Measurements from ENCODE around the gene URB2.
A peak's percentile ranks its signal among the peaks of the same experiment; 100 is the strongest.

Gene URB2

DNA sequence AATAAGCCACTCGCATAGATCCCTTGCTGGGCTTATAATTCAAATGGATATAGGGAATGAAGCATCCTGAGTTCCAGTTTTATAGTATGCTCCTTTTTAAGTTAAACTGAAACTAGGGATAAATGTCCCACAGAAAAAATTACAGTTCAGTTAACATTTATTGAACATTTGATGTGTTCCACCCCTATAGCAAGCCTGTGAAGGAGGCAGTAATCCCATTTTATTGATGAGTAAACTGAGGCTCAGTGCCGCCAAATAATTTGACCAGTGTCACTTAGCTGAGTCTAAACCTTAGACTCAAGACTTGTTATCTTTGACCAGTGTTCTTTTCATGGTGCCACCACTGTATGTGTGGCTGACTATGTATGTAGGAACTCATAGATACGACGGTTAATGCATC lies 22.4 kb downstream of the URB2 start:
- no peak for DNase-seq

DNA sequence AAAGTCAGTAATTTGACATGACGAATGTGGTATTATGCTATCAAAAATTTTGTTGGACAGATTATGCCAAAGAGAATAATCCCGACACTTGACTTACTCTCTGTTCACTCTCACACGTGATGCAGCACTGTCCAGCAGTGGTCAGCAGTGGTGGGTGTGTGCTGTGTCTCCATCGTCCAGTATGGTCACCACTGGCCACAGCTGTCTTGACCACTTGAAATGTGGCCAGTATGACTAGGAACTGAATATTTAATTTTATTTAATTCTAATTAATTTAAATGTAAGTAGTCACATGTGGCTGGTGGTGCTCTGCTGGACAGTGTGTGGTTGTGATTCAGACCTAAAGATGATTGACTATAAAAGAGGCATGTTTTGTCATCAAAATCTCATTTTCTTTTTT lies 24.0 kb downstream of the URB2 start:
- DNase-seq, result no peak

- no peak for DNase-seq
Measured at GRCh38 chr1:229651546-229651945, 25.5 kb downstream of the URB2 start.

GRCh38 chr1:229653420-229653819 lies 27.4 kb downstream of the URB2 start:
- no peak for DNase-seq

- no peak for DNase-seq
Measured at GRCh38 chr1:229655781-229656180, 29.7 kb downstream of the URB2 start.

DNA sequence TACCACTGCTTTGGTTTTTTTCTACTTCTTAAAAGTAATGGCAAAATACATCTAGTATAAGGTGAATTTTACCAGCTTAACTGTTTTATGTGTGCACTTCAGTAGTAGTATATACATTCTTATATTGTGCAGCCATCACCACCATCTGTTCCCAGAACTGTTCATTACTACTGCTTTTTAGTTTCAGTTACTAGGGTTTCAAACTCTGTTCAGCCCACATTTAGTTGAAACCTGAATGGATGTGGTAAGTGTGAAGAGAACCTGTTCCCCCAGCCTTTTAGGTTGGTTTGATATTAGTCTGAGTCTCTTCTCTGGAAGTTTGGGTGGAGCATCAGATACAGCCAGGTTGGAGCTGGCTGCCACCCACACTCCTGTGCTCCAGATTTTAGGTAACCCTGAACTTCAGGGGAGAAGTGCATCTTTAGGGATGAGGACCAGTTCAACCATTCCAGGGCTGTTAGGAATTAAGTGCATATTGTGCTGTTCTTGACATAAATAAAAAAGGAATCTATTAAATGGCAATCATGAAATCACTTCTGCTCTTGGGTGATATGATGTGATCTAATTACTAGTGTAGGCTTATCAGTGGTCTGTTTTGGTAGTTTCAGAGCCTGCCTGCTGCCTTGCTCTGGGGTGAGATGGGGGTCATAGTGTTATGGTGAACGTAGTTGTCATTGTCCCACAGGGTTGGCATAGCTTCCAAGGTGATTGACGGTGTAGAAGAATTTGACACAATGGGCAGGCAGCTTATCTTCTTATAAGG lies 32.1 kb downstream of the URB2 start:
- DNase-seq, result no peak

DNA sequence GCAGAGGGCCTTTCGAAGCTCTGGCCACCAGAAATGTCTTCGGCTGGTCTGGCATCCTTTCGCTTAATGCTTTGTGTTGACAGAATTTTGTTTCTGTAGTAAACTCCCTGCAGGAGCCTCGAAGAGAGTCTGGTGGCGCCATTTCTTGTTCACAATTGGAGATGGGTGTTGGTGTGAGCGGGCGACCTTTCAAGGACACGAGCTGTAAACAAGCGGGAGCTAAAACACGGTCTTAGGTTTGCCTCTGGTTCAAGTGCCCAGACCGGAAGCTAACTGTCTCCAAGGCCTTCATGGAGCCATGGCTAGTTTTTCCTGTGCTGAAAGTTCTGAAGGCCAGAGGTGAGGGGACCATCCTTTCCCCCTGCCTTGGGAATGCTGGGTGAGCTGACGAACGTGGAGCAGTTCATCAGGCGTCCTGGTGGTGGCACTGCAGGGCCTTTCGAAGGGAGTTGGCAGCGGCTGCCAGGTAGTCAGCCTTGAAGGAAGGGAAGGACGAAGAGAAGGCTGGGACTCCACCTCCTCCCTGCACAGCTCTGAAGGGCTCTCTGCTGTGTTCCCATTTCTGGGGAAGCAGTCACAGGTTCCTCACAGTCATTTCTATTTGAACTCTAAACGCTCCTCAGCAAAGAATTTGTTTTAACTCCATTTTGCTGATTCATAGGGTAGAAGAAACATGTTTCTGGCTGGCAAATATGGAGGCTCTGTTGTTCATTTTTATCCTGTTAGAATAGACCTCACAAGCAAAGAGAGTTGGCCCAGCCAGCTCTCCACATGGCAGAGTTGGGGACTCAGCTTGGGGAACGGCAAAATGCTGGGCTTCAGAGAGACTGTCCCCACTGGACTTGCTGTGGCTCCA lies 35.2 kb downstream of the URB2 start:
- peak; percentile 56 for DNase-seq

GRCh38 chr1:229661897-229662296 lies 35.9 kb downstream of the URB2 start:
- DNase-seq, result no peak

DNA sequence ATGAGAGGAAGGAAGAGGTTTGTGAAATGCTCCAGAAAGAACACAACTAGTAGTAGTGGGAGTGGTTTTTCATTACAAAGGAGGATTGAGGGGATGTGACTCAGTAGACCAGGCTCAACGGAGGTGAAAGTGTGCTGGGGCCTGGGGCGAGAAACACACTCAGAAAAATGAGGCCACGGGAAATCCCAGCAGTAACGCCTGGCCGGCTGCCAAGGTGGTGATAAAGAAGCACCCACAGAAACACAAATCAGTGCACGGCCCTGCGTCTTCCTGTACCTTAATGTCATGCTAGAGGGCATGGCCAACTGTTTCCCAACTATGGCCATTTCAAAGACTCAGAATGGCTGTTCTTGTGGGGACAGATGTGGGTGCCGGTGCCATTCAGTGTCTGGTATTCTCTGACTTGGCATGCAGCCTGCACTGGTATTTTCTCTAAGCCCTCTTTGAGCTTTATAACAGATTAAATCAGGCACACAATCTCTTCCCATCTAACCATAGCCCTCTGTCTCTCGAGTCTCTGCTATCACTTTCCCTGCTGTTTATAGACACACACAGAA lies 38.2 kb downstream of the URB2 start:
- DNase-seq, result peak; percentile 78

DNA sequence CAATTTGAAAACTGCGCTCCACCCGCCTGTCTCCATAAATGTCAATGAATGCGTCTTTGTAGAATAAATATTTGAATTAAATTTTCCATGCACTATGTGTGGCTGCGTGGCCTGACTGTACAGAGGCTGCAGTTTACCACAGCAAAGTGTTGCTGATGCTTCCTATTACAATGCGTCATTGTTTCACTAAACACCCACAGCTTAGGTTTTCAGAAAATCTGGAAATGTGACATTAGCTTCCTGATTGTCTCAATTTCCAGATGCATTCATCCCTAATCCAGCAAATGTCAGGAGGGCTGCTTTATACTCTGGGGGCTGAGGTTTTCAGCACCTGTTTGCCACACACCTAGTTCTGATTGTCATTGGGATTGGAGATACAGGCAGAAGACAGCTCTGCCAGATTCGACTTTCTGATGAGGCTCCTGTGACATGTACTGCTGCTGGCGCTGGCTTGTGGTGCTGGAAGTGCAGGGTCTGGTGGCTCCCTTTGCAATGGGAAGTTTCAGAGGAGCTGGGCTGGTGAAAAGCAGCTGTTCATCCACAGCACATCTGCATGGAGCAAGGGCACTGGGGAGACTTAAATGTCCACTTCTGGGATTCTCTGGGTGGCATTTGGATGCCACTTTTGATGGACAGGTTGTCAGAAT lies 40.0 kb downstream of the URB2 start:
- no peak for DNase-seq

DNA sequence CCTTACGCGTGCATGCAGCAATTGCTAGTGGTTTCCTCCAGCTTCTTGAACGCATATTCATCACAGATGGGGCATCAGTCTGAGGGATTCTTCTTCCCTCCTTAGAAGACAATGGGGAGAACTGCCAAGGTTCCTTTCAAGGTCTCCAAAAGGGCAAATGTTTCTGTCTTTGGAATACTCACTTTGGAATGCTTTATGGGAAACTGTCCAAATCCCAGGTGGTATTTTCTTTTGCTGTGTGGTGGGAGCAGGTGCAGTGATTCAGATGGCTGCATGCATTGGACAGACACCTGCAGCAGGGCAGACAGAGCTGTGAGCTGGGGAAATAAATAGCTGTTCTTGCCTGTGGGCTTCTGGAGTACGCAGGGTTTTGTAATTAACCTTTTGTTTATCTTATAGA lies 40.5 kb downstream of the URB2 start:
- DNase-seq, result no peak

- DNase-seq, result no peak
Measured at GRCh38 chr1:229669333-229669732, 43.3 kb downstream of the URB2 start.

DNA sequence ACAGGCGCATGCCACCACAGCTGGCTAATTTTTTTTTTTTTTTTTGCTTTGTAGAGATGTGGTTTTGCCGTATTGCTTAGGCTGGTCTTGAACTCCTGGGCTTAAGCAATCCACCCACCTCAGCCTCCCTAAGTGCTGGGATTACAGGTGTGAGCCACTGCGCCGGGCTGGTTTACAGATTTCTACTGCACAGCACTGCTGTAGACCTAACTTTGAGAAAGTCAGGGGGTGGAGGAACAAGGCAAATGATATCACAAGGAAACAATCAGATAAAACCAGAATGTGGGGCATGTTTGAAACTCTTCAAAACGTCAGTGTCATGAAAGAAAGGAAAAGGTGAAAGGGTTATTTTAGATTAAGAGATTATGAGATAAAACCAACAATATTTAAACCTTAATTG lies 45.3 kb downstream of the URB2 start:
- no peak for DNase-seq

DNA sequence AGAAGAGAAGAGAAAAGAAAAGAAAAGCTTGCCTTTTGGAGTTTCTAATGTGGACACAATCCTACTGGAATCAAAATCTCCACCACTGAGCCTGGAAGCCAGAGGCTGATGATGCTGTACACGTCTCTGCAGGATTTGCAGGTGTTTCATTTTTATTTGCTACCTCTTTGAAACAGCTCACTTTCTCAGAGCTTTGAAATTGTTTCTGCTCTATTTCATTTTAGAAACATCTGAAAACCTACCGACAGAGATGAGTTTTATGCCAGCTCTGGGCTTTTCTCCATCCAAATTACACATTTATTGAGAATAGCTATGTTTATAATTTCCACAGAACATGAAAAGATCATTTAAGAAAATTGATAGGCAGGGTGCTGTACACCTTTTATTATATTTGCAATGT lies 46.2 kb downstream of the URB2 start:
- no peak for DNase-seq

DNA sequence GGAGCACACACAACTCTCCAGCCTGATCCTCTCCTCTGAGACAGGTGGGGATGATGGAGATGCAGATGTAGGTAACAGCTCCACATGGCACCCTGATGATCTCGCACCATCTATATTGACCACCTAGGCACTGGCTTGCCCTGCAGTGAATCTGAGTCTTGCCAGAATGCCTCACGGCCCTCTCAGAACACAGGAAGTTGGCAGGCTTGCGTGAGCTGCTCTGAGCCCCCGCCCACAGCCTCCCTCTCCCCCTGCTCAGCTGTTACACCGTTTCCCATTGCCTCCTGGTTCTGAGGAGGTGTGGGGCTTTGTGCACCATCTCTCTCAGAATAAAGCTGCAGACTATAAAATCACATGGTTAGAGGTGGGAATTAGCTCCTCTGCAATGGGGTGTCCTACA lies 48.0 kb downstream of the URB2 start:
- no peak for DNase-seq

- no peak for DNase-seq
Measured at GRCh38 chr1:229675396-229675795, 49.3 kb downstream of the URB2 start.

GRCh38 chr1:229685149-229685548 lies 59.1 kb downstream of the URB2 start:
- DNase-seq, result no peak

GRCh38 chr1:229689273-229689672 lies 63.2 kb downstream of the URB2 start:
- DNase-seq, result no peak

- no peak for DNase-seq
Measured at GRCh38 chr1:229689904-229690303, 63.9 kb downstream of the URB2 start.

DNA sequence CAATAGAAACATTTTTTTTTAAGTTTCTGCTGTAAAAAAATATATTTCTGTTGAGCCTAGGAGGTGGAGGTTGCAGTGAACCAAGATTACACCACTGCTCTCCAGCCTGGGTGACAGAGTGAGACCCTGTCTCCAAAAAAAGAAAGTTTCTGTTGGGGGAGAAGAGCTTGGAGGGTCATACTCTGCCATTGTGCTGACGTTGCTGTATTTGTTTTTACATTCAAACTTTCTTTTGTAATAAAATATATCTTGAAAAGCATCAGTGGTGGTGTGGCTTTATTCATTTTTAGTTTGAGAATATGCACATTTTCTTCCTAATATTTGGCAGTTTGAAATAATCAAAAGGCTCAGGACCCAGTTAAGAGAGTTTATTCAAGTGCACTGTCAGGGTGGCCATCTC lies 64.6 kb downstream of the URB2 start:
- DNase-seq, result no peak

- DNase-seq, result no peak
Measured at GRCh38 chr1:229691362-229691761, 65.3 kb downstream of the URB2 start.

DNA sequence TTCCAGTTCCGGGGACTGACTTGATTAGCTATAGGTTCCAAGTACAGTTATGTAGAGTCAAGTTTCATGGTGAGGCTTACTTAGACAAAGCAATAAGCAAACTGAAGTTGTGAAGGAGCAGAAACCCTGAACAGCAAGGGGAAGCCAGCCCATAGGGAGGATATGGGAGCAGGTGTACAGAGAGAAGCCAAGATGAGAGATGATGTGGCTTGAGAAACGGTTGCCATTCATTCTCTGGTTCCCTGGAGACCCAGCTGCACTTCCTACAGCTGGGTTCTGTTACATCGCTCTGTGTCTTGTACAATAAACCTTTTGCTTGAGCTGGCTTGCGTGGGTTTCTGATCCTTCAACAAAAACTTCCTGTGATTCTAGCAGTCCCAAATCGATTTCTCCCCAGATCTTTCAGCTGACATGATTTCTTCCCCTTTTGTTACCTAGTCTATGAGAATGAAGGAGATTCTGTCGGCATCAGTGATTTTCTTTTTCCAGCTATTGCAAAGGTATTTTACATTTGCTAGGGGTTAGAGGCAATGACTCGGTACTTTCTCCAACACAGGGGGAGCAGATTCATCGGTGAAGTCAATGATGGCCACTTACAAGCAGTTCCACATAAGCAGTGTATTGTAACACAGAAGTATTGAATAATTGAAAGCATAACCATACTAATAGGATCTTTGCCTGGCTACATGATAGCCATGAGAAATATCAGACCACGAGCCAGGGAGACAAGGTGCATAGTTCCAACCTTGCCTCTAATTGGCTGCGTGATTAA lies 67.3 kb downstream of the URB2 start:
- no peak for DNase-seq
